Activated naive CD4-positive, alpha-beta T cell treated with anti-CD3 and anti-CD28 coated beads, Interleukin-2, amount 50 U/mL, for 24 hours (primary cell): Measurements from ENCODE around the gene ZDHHC3.

Experiments used
- H3K27ac Mint-ChIP-seq: one replicate; pipeline ENCODE4 v1.8.0; 2021; ENCODE audit warnings: mild to moderate bottlenecking, mixed read lengths
- H3K27me3 Mint-ChIP-seq: one replicate; pipeline ENCODE4 v1.8.0; 2021; ENCODE audit warnings: mixed read lengths
- H3K36me3 Mint-ChIP-seq: one replicate; pipeline ENCODE4 v1.8.0; 2021; ENCODE audit warnings: mixed read lengths
- H3K4me1 Mint-ChIP-seq: one replicate; pipeline ENCODE4 v1.8.0; 2021; ENCODE audit warnings: mixed read lengths
- H3K4me3 Mint-ChIP-seq: one replicate; pipeline ENCODE4 v1.8.0; 2021; ENCODE audit warnings: mild to moderate bottlenecking, mixed read lengths
- H3K9me3 Mint-ChIP-seq: one replicate; pipeline ENCODE4 v1.8.0; 2021; ENCODE audit warnings: mixed read lengths

Gene ZDHHC3

GRCh38 chr3:44929782-44930181 is 46.2 kb downstream of the ZDHHC3 start:
- Mint-ChIP-seq H3K27ac (no peak overlapping the region), H3K4me1 (peaks cover 4% of the 10 kb centered on the region), H3K9me3 (no peaks in the 10 kb centered on the region), H3K27me3 (no peaks in the 10 kb centered on the region), H3K36me3 (peaks cover 12% of the 10 kb centered on the region), H3K4me3 (no peak overlapping the region)

GRCh38 chr3:44927371-44927770 is 48.6 kb downstream of the ZDHHC3 start:
- Mint-ChIP-seq H3K4me1 (no peaks in the 10 kb centered on the region), H3K27me3 (no peaks in the 10 kb centered on the region), H3K36me3 (peaks cover 10% of the 10 kb centered on the region), H3K4me3 (no peak overlapping the region), H3K27ac (no peak overlapping the region), H3K9me3 (no peaks in the 10 kb centered on the region)

GRCh38 chr3:44926921-44927320 is 49.1 kb downstream of the ZDHHC3 start:
- H3K9me3 Mint-ChIP-seq = no peaks in the 10 kb centered on the region
- H3K36me3 Mint-ChIP-seq = peaks cover 10% of the 10 kb centered on the region
- H3K27me3 Mint-ChIP-seq = no peaks in the 10 kb centered on the region
- no peak overlapping the region for H3K4me3 Mint-ChIP-seq
- no peaks in the 10 kb centered on the region for H3K4me1 Mint-ChIP-seq
- H3K27ac Mint-ChIP-seq = no peak overlapping the region

GRCh38 chr3:44926172-44926571 is 49.8 kb downstream of the ZDHHC3 start:
- Mint-ChIP-seq H3K4me3 (no peak overlapping the region), H3K36me3 (peaks cover 10% of the 10 kb centered on the region), H3K27ac (no peak overlapping the region), H3K4me1 (no peaks in the 10 kb centered on the region), H3K9me3 (no peaks in the 10 kb centered on the region), H3K27me3 (no peaks in the 10 kb centered on the region)

- Mint-ChIP-seq H3K9me3 (no peaks in the 10 kb centered on the region), H3K27ac (no peak overlapping the region), H3K4me1 (no peaks in the 10 kb centered on the region), H3K36me3 (peaks cover 12% of the 10 kb centered on the region), H3K4me3 (no peak overlapping the region), H3K27me3 (no peaks in the 10 kb centered on the region)
These were observed 51.4 kb downstream of the ZDHHC3 start for GRCh38 chr3:44924457-44925084.

- H3K27ac Mint-ChIP-seq = no peak overlapping the region
- no peaks in the 10 kb centered on the region for H3K27me3 Mint-ChIP-seq
- no peaks in the 10 kb centered on the region for H3K4me1 Mint-ChIP-seq
- no peak overlapping the region for H3K4me3 Mint-ChIP-seq
- no peaks in the 10 kb centered on the region for H3K9me3 Mint-ChIP-seq
- H3K36me3 Mint-ChIP-seq = peaks cover 11% of the 10 kb centered on the region
These were observed 52.1 kb downstream of the ZDHHC3 start for GRCh38 chr3:44923632-44924456.

- no peak overlapping the region for H3K27ac Mint-ChIP-seq
- no peaks in the 10 kb centered on the region for H3K4me1 Mint-ChIP-seq
- no peaks in the 10 kb centered on the region for H3K9me3 Mint-ChIP-seq
- peaks cover 2% of the 10 kb centered on the region for H3K36me3 Mint-ChIP-seq
- no peaks in the 10 kb centered on the region for H3K27me3 Mint-ChIP-seq
- no peak overlapping the region for H3K4me3 Mint-ChIP-seq
These were observed 55.9 kb downstream of the ZDHHC3 start for GRCh38 chr3:44920081-44920480.

GRCh38 chr3:44918581-44918980 is 57.4 kb downstream of the ZDHHC3 start:
- Mint-ChIP-seq H3K36me3 (peaks cover 2% of the 10 kb centered on the region), H3K27me3 (no peaks in the 10 kb centered on the region), H3K4me3 (no peak overlapping the region), H3K4me1 (no peaks in the 10 kb centered on the region), H3K27ac (no peak overlapping the region), H3K9me3 (no peaks in the 10 kb centered on the region)

GRCh38 chr3:44918087-44918486 is 57.9 kb downstream of the ZDHHC3 start:
- no peaks in the 10 kb centered on the region for H3K4me1 Mint-ChIP-seq
- H3K27ac Mint-ChIP-seq = no peak overlapping the region
- H3K4me3 Mint-ChIP-seq = no peak overlapping the region
- peaks cover 2% of the 10 kb centered on the region for H3K36me3 Mint-ChIP-seq
- H3K27me3 Mint-ChIP-seq = no peaks in the 10 kb centered on the region
- H3K9me3 Mint-ChIP-seq = no peaks in the 10 kb centered on the region

- H3K4me1 Mint-ChIP-seq = no peaks in the 10 kb centered on the region
- no peak overlapping the region for H3K4me3 Mint-ChIP-seq
- no peak overlapping the region for H3K27ac Mint-ChIP-seq
- no peaks in the 10 kb centered on the region for H3K9me3 Mint-ChIP-seq
- peaks cover 1% of the 10 kb centered on the region for H3K27me3 Mint-ChIP-seq
- peaks cover 4% of the 10 kb centered on the region for H3K36me3 Mint-ChIP-seq
These were observed 60.1 kb downstream of the ZDHHC3 start for GRCh38 chr3:44915702-44916438.

GRCh38 chr3:44914936-44915335 is 61.0 kb downstream of the ZDHHC3 start:
- H3K36me3 Mint-ChIP-seq = peaks cover 1% of the 10 kb centered on the region
- H3K27me3 Mint-ChIP-seq = peaks cover 1% of the 10 kb centered on the region
- H3K4me3 Mint-ChIP-seq = no peak overlapping the region
- no peak overlapping the region for H3K27ac Mint-ChIP-seq
- no peaks in the 10 kb centered on the region for H3K4me1 Mint-ChIP-seq
- H3K9me3 Mint-ChIP-seq = no peaks in the 10 kb centered on the region

- H3K4me1 Mint-ChIP-seq = no peaks in the 10 kb centered on the region
- peaks cover 3% of the 10 kb centered on the region for H3K36me3 Mint-ChIP-seq
- H3K27ac Mint-ChIP-seq = no peak overlapping the region
- no peaks in the 10 kb centered on the region for H3K9me3 Mint-ChIP-seq
- H3K27me3 Mint-ChIP-seq = peaks cover 4% of the 10 kb centered on the region
- H3K4me3 Mint-ChIP-seq = no peak overlapping the region
These were observed 62.0 kb downstream of the ZDHHC3 start for GRCh38 chr3:44913868-44914468.

- H3K4me3 Mint-ChIP-seq = no peak overlapping the region
- H3K9me3 Mint-ChIP-seq = no peaks in the 10 kb centered on the region
- H3K27ac Mint-ChIP-seq = no peak overlapping the region
These were observed 65.3 kb downstream of the ZDHHC3 start for GRCh38 chr3:44910693-44911092.

GRCh38 chr3:44909063-44909462 is 66.9 kb downstream of the ZDHHC3 start:
- H3K27me3 Mint-ChIP-seq = peaks cover 9% of the 10 kb centered on the region
- no peak overlapping the region for H3K27ac Mint-ChIP-seq
- H3K4me3 Mint-ChIP-seq = no peak overlapping the region
- H3K36me3 Mint-ChIP-seq = peaks cover 3% of the 10 kb centered on the region
- no peaks in the 10 kb centered on the region for H3K4me1 Mint-ChIP-seq
- H3K9me3 Mint-ChIP-seq = no peaks in the 10 kb centered on the region

More at GRCh38 chr3:44910693-44911092, 65.3 kb downstream of the ZDHHC3 start:
- peaks cover 3% of the 10 kb centered on the region for H3K36me3 Mint-ChIP-seq
- no peaks in the 10 kb centered on the region for H3K4me1 Mint-ChIP-seq
- H3K27me3 Mint-ChIP-seq = peaks cover 9% of the 10 kb centered on the region

GRCh38 chr3:44907612-44908011 is 68.4 kb downstream of the ZDHHC3 start:
- no peak overlapping the region for H3K27ac Mint-ChIP-seq
- no peaks in the 10 kb centered on the region for H3K4me1 Mint-ChIP-seq
- H3K9me3 Mint-ChIP-seq = no peaks in the 10 kb centered on the region
- no peak overlapping the region for H3K4me3 Mint-ChIP-seq
- peaks cover 3% of the 10 kb centered on the region for H3K36me3 Mint-ChIP-seq
- H3K27me3 Mint-ChIP-seq = peaks cover 9% of the 10 kb centered on the region
